Endodermal cell (in vitro differentiated cells): Measurements from ENCODE around the gene ZMIZ1. TPM values are rescaled to one million over a fixed set of nuclear protein-coding genes. Genes with fewer than 3 reads are reported as not detected.

Experiments used
- DNase-seq: peaks from one replicate; pipeline ENCODE4 v3.0.0-alpha.2; 2017
- H3K27ac ChIP-seq: 2 replicates; pipeline ENCODE4 v1.5.1; 2013; ENCODE audit warnings: mild to moderate bottlenecking, low read depth, low read length, moderate library complexity
- H3K27me3 ChIP-seq: 2 replicates; pipeline ENCODE4 v1.6.1; 2013; ENCODE audit warnings: mild to moderate bottlenecking, low read length, moderate library complexity; ENCODE audit not compliant: insufficient read depth, control insufficient read depth, poor library complexity, severe bottlenecking
- H3K36me3 ChIP-seq: 2 replicates; pipeline ENCODE4 v1.7.0; 2013; ENCODE audit warnings: mild to moderate bottlenecking, low read length, moderate library complexity; ENCODE audit not compliant: control insufficient read depth, insufficient read depth
- H3K4me1 ChIP-seq: one replicate; pipeline ENCODE4 v1.7.0; 2013; ENCODE audit warnings: low read length; ENCODE audit not compliant: control insufficient read depth, insufficient read depth
- H3K4me3 ChIP-seq: 2 replicates; pipeline ENCODE4 v1.5.1; 2013; ENCODE audit warnings: mild to moderate bottlenecking, low read length, moderate library complexity
- H3K9ac ChIP-seq: 2 replicates; pipeline ENCODE4 v1.6.1; 2013; ENCODE audit warnings: mild to moderate bottlenecking, low read length, moderate library complexity; ENCODE audit not compliant: poor library complexity, severe bottlenecking; ENCODE audit errors: extremely low read depth
- H3K9me3 ChIP-seq: 2 replicates; pipeline ENCODE4 v1.6.1; 2013; ENCODE audit warnings: mild to moderate bottlenecking, low read length, moderate library complexity; ENCODE audit not compliant: control insufficient read depth
- H3K27ac Mint-ChIP-seq: 2 replicates; pipeline ENCODE4 v1.8.0; 2020; ENCODE audit warnings: mixed read lengths
- H3K27me3 Mint-ChIP-seq: 2 replicates; pipeline ENCODE4 v1.8.0; 2021; ENCODE audit warnings: mild to moderate bottlenecking, mixed read lengths; ENCODE audit not compliant: insufficient read depth
- H3K36me3 Mint-ChIP-seq: 2 replicates; pipeline ENCODE4 v1.8.0; 2020; ENCODE audit warnings: low read depth, mixed read lengths
- H3K4me1 Mint-ChIP-seq: 2 replicates; pipeline ENCODE4 v1.8.0; 2020; ENCODE audit warnings: mixed read lengths
- H3K4me3 Mint-ChIP-seq: 2 replicates; pipeline ENCODE4 v1.8.0; 2020; ENCODE audit warnings: mild to moderate bottlenecking, moderate library complexity, mixed read lengths
- H3K9me3 Mint-ChIP-seq: 2 replicates; pipeline ENCODE4 v1.8.0; 2020; ENCODE audit warnings: mild to moderate bottlenecking, mixed read lengths
- WGBS, 2 experiments: methylation state at CpG; one replicate each; pipeline versions ENCODE4 v1.1.5 to v1.1.7; 2013; ENCODE audit warnings: missing lambda C conversion rate in 2 of 2, mixed read lengths in 1 of 2; ENCODE audit not compliant: insufficient coverage in 1 of 2, insufficient read length in 1 of 2; 5-methylcytosine and 5-hydroxymethylcytosine counted together
- total RNA-seq, 2 donors: library from RNA; stranded (reverse); fragmentation: NEBNext Ultra II Directional in 1 of 2; extraction: Animal tissue kit (Norgen Biotek cat#: 25700) in 1 of 2; gene quantifications; 2 replicates in 1 of 2; 3 replicates in 1 of 2; pipeline ENCODE4 v1.2.1, GENCODE V29; 2021
- TF ChIP-seq, protein P1 (sequence below): fragments of 200-600 bp; sonication (generic); conservative IDR thresholded peaks from 2 replicates; pipeline ENCODE4 v1.5.0; 2021; ENCODE audit warnings: antibody characterized with exemption, mild to moderate bottlenecking

ZMIZ1 gene
- total RNA-seq, 2 donors from 2014 or later: 65.3 to 67.5 TPM

DNA sequence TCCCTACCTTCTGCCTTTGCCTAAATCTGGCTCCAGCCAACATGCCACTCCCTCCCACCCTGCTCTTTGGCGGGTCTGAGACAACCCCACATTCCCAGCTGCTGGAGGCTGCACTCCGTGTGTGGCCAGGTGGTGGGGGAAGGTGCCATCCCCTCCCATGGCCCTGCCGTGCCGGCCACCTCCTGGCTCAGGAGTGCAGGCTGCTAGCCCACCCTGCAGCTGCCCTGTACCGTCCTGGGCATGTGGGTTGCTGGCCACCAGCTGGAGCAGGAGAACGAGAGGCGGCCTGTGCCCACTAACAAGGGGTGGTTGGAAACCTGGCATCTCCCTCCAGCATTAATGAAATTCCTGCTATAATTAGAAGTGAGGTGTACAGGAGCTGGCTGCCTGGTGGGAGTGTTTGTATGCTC lies 97.6 kb downstream of the ZMIZ1 start:
- Histone ChIP-seq H3K27ac (no peak overlapping the region), H3K36me3 (peaks cover 39% of the 10 kb centered on the region), H3K9ac (no peak overlapping the region), H3K9me3 (no peaks in the 10 kb centered on the region), H3K27me3 (no peaks in the 10 kb centered on the region), H3K4me1 (no peaks in the 10 kb centered on the region), H3K4me3 (no peak overlapping the region)
- H3K27ac Mint-ChIP-seq: no peak overlapping the region
- peaks cover 34% of the 10 kb centered on the region for H3K36me3 Mint-ChIP-seq
- no peaks in the 10 kb centered on the region for H3K9me3 Mint-ChIP-seq
- peaks cover 3% of the 10 kb centered on the region for H3K4me1 Mint-ChIP-seq
- TF ChIP-seq, protein P1, sequence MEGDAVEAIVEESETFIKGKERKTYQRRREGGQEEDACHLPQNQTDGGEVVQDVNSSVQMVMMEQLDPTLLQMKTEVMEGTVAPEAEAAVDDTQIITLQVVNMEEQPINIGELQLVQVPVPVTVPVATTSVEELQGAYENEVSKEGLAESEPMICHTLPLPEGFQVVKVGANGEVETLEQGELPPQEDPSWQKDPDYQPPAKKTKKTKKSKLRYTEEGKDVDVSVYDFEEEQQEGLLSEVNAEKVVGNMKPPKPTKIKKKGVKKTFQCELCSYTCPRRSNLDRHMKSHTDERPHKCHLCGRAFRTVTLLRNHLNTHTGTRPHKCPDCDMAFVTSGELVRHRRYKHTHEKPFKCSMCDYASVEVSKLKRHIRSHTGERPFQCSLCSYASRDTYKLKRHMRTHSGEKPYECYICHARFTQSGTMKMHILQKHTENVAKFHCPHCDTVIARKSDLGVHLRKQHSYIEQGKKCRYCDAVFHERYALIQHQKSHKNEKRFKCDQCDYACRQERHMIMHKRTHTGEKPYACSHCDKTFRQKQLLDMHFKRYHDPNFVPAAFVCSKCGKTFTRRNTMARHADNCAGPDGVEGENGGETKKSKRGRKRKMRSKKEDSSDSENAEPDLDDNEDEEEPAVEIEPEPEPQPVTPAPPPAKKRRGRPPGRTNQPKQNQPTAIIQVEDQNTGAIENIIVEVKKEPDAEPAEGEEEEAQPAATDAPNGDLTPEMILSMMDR: no peak
- H3K27me3 Mint-ChIP-seq: no peaks in the 10 kb centered on the region
- WGBS, 2 experiments: 80 to 93% methylated on average over 1 to 7 of the region's 7 CpGs
- H3K4me3 Mint-ChIP-seq: no peak overlapping the region
- no peak for DNase-seq

DNA sequence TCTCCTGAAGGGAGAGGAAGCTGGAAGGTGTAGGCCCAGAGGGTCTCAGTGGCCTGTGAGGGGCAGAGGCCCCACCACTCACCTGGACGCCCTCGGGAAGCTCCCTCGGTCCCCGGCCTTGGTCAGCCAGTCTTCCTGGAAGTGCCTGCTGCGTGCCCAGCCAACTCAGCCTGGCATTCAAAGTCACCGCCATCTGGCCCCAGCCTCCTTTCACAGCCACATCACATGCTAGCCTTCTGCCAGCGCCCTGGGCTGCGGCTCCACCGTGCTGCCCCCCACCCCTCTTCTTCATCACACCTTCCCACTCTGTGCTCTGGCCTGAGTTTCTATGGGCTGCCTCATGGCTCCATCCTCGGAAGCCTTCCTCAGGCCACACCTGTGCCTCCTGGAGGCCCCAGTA lies 98.0 kb downstream of the ZMIZ1 start:
- H3K4me3 Mint-ChIP-seq: no peak overlapping the region
- no peak overlapping the region for H3K27ac Mint-ChIP-seq
- H3K36me3 ChIP-seq: peaks cover 35% of the 10 kb centered on the region
- no peaks in the 10 kb centered on the region for H3K27me3 Mint-ChIP-seq
- no peaks in the 10 kb centered on the region for H3K9me3 Mint-ChIP-seq
- H3K4me1 ChIP-seq: no peaks in the 10 kb centered on the region
- peaks cover 3% of the 10 kb centered on the region for H3K4me1 Mint-ChIP-seq
- no peak overlapping the region for H3K27ac ChIP-seq
- TF ChIP-seq, protein P1: no peak
- H3K27me3 ChIP-seq: no peaks in the 10 kb centered on the region
- H3K9me3 ChIP-seq: no peaks in the 10 kb centered on the region
- no peak for DNase-seq
- no peak overlapping the region for H3K4me3 ChIP-seq
- no peak overlapping the region for H3K9ac ChIP-seq
- H3K36me3 Mint-ChIP-seq: peaks cover 34% of the 10 kb centered on the region
- 89 to 98% methylated on average over 5 to 10 of the region's 10 CpGs for WGBS, 2 experiments

DNA sequence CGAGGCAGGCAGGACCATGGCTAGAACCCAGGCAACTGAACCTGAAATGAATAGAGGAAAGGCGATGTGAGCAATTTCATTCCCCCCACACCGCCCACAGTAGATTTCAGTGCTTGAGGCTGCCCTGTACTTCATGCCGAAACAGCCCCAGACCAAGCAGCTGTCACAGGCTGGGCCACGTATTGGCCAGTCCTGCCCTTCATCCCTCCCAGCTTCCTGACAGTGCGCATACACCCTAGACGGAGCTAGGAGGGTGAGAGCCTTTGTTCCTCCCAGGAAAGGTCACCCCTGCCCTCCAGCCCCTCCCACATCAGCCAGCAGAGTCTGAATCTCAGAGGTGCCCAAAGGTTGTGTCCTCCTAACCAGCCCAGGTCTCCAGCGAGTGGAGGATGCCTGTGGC lies 98.8 kb downstream of the ZMIZ1 start:
- Mint-ChIP-seq H3K27ac (no peak overlapping the region), H3K4me1 (peaks cover 3% of the 10 kb centered on the region), H3K9me3 (no peaks in the 10 kb centered on the region), H3K4me3 (no peak overlapping the region), H3K36me3 (peaks cover 35% of the 10 kb centered on the region), H3K27me3 (no peaks in the 10 kb centered on the region)
- Histone ChIP-seq H3K36me3 (peaks cover 31% of the 10 kb centered on the region), H3K4me1 (no peaks in the 10 kb centered on the region), H3K27me3 (no peaks in the 10 kb centered on the region), H3K9me3 (no peaks in the 10 kb centered on the region), H3K9ac (no peak overlapping the region), H3K27ac (peak overlapping the region; percentile 71), H3K4me3 (no peak overlapping the region)
- 78 to 87% methylated on average over 5 to 8 of the region's 8 CpGs for WGBS, 2 experiments
- TF ChIP-seq, protein P1: no peak
- DNase-seq: no peak
